UCSD-AML1 (cell line): Measurements from ENCODE around the gene SHTN1.

Experiments
- DNase-seq: peaks from one replicate; lab custom pipeline; 2025; ENCODE audit not compliant: unreplicated experiment; lab: John Stamatoyannopoulos, UW

SHTN1 gene

GRCh38 chr10:116838143-116838725 is 166.8 kb downstream of the SHTN1 start:
- DNase-seq = no peak

DNA sequence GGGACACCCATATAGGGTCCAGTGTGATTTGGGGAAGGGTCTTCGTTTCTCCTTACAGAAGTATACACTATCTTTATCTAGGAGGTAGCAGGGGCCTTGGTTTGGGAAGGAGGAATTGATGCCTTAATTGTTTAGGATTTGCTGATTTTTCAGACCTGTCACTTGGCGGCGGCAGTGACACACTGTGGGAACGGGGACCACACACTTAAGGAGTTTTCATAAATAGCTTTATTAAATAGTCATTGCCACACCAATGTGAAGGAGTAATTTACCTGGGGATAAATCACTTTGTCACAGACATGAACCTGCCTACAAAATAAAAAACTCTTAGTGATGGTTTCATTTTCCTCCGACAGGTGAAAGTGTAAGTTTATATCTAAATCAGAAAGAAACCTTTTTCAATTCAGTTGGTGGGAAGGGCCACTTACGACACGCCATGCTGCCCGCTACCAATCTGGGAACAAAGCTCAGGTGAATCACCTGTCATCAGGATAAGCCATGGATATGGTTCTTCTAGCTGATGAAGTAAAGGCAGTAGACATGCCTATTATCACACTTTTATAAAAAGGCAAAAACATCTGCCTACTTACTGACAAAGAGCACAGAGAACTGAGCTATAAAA is 168.0 kb downstream of the SHTN1 start:
- DNase-seq = no peak

DNA sequence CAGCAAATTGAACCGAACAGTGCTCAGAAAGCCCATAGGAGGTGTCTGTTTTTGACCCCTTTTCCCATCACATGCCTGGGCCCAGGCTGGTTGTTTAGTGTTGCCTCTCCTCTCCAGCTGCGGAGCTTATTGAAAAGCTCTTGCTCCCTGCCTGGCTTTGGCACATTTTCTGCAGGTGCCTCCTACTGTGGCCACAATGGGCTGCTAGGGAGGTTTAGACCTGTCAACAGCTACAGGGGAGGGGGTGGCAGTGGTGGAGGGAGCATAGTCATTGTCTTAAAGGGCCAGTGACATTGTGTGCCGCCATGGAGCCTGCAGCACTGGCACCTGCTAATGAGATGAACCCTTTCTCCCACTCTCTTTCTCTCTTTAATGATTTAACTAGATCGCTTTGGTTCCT is 168.9 kb downstream of the SHTN1 start:
- DNase-seq = no peak

DNA sequence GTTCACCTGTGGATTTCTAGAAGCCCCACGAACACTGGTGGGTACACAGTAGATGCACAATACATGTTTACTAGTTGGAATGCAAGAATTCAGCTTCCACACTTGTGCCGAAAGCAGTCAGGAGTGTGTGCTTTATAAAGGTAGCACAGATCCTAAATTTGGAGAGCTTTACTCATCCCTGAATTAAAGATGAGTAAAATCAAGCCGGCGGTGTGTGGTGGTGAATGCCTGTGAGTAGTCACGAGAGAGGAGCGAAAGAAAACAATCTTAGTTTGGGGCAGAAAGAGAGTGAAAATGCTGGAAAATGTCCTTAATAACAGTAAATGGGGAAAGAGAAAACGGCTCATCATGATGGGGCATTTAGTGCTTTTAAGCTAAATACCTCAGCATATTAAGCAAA is 169.3 kb downstream of the SHTN1 start:
- DNase-seq = no peak

GRCh38 chr10:116833986-116834985 is 170.7 kb downstream of the SHTN1 start:
- DNase-seq = no peak

DNA sequence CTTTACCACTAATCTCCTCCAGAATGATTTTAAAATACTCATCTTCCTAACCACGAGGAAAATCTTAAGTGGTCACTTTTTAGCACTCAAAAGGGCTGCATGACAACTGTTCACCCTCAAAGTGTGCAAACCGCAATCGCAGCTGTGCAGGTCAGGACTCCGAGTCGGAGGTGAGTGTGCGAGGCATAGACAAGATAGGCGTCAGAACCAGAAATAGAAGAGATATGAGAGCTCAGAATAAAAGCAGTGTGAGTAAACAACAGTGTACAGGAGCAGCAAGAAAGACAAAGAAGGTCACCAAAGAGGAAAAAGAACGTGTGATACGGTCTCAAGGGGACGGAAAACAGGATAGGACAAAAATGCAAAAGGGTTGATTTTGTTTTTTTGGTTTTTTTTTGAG is 173.2 kb downstream of the SHTN1 start:
- no peak for DNase-seq
